Measurements from ENCODE around the gene PDIA5. TPM values are rescaled to one million over a fixed set of nuclear protein-coding genes. Genes with fewer than 3 reads are reported as not detected.

The PDIA5 gene
- total and polyA plus RNA-seq, 4 donors: 36.8 to 94.6 (median 63.3) TPM

- Histone ChIP-seq H3K27me3 (ENCODE audit: control insufficient read depth in 4 of 4, insufficient read depth in 4 of 4, low read length in 3 of 4) (no peaks in the 10 kb centered on the region), H3K4me3 (ENCODE audit: low read depth in 1 of 3, low read length in 3 of 3) (no peak overlapping the region), H3K36me3 (ENCODE audit: control insufficient read depth in 4 of 4, insufficient read depth in 3 of 4, low read depth in 1 of 4, low read length in 3 of 4) (peaks cover 14 to 59% (median 37%) of the 10 kb centered on the region in 4 donors), H3K27ac (ENCODE audit: low read depth in 1 of 2, low read length in 2 of 2) (peak overlapping the region; percentile 10 to 70), H3K9ac (ENCODE audit: low read depth in 1 of 2, low read length in 2 of 2) (no peak overlapping the region), H3K4me1 (ENCODE audit: control insufficient read depth in 4 of 4, insufficient read depth in 4 of 4, low read length in 3 of 4) (peaks cover 21 to 52% (median 45%) of the 10 kb centered on the region in 4 donors), H3K9me3 (ENCODE audit: control insufficient read depth in 4 of 4, low read length in 3 of 4) (no peaks in the 10 kb centered on the region)
- WGBS: 73% methylated on average over 4 of the region's 4 CpGs
- peak; percentile 13 for DNase-seq (ENCODE audit: low spot score)
- no peak for TF ChIP-seq TAF1 (conservative IDR thresholded peaks at IDR 0.05)
- TF ChIP-seq EGR1 (IDR thresholded peaks at IDR 0.05; ENCODE audit: low read depth in 2 of 2): no peak
- no peak for TF ChIP-seq GABPA (IDR thresholded peaks at IDR 0.05 in 1 of 2, conservative IDR thresholded peaks at IDR 0.05 in 1 of 2)
- no peak for TF ChIP-seq JUND (IDR thresholded peaks at IDR 0.05)
- TF ChIP-seq ATF3 (IDR thresholded peaks at IDR 0.05): no peak
- no peak for TF ChIP-seq YY1 (IDR thresholded peaks at IDR 0.05)
- TF ChIP-seq FOXA1 (IDR thresholded peaks at IDR 0.05): no peak
- no peak for TF ChIP-seq SP1 (IDR thresholded peaks at IDR 0.05)
- no peak for TF ChIP-seq HNF4G (IDR thresholded peaks at IDR 0.05)
- TF ChIP-seq NR2F2 (IDR thresholded peaks at IDR 0.05): no peak
- TF ChIP-seq REST (IDR thresholded peaks at IDR 0.05): no peak
- TF ChIP-seq CTCF (IDR thresholded peaks at IDR 0.05; ENCODE audit: low read depth, low read length, missing input control): no peak
These were observed 91.5 kb downstream of the PDIA5 start for GRCh38 chr3:123158330-123158729.

- no peaks in the 10 kb centered on the region for H3K9me3 ChIP-seq (ENCODE audit: control insufficient read depth in 4 of 4, low read length in 3 of 4)
- peaks cover 12 to 65% (median 39%) of the 10 kb centered on the region in 4 donors for H3K36me3 ChIP-seq (ENCODE audit: control insufficient read depth in 4 of 4, insufficient read depth in 3 of 4, low read depth in 1 of 4, low read length in 3 of 4)
- DNase-seq (ENCODE audit: low spot score): peak; percentile 23
- no peaks in the 10 kb centered on the region for H3K27me3 ChIP-seq (ENCODE audit: control insufficient read depth in 4 of 4, insufficient read depth in 4 of 4, low read length in 3 of 4)
- no peak for TF ChIP-seq EGR1 (IDR thresholded peaks at IDR 0.05; ENCODE audit: low read depth in 2 of 2)
- no peak overlapping the region for H3K9ac ChIP-seq (ENCODE audit: low read depth in 1 of 2, low read length in 2 of 2)
- H3K4me3 ChIP-seq (ENCODE audit: low read depth in 1 of 3, low read length in 3 of 3): no peak overlapping the region
- H3K27ac ChIP-seq (ENCODE audit: low read depth in 1 of 2, low read length in 2 of 2): no peak overlapping the region
- 98% methylated on average over 10 of the region's 10 CpGs for WGBS
- H3K4me1 ChIP-seq (ENCODE audit: control insufficient read depth in 4 of 4, insufficient read depth in 4 of 4, low read length in 3 of 4): peaks cover 21 to 47% (median 44%) of the 10 kb centered on the region in 4 donors
These were observed 92.1 kb downstream of the PDIA5 start for GRCh38 chr3:123158899-123159390.
